Endodermal cell (in vitro differentiated cells): ENCODE results near the gene KIAA0232. TPM values are rescaled to one million over a fixed set of nuclear protein-coding genes. Genes with fewer than 3 reads are reported as not detected.

Experiments
- DNase-seq: peaks from one replicate; pipeline ENCODE4 v3.0.0-alpha.2; 2017
- H3K27ac ChIP-seq: 2 replicates; pipeline ENCODE4 v1.5.1; 2013; ENCODE audit warnings: mild to moderate bottlenecking, low read depth, low read length, moderate library complexity
- H3K27me3 ChIP-seq: 2 replicates; pipeline ENCODE4 v1.6.1; 2013; ENCODE audit warnings: mild to moderate bottlenecking, low read length, moderate library complexity; ENCODE audit not compliant: insufficient read depth, control insufficient read depth, poor library complexity, severe bottlenecking
- H3K36me3 ChIP-seq: 2 replicates; pipeline ENCODE4 v1.7.0; 2013; ENCODE audit warnings: mild to moderate bottlenecking, low read length, moderate library complexity; ENCODE audit not compliant: control insufficient read depth, insufficient read depth
- H3K4me1 ChIP-seq: one replicate; pipeline ENCODE4 v1.7.0; 2013; ENCODE audit warnings: low read length; ENCODE audit not compliant: control insufficient read depth, insufficient read depth
- H3K4me3 ChIP-seq: 2 replicates; pipeline ENCODE4 v1.5.1; 2013; ENCODE audit warnings: mild to moderate bottlenecking, low read length, moderate library complexity
- H3K9ac ChIP-seq: 2 replicates; pipeline ENCODE4 v1.6.1; 2013; ENCODE audit warnings: mild to moderate bottlenecking, low read length, moderate library complexity; ENCODE audit not compliant: poor library complexity, severe bottlenecking; ENCODE audit errors: extremely low read depth
- H3K9me3 ChIP-seq: 2 replicates; pipeline ENCODE4 v1.6.1; 2013; ENCODE audit warnings: mild to moderate bottlenecking, low read length, moderate library complexity; ENCODE audit not compliant: control insufficient read depth
- H3K27ac Mint-ChIP-seq: 2 replicates; pipeline ENCODE4 v1.8.0; 2020; ENCODE audit warnings: mixed read lengths
- H3K27me3 Mint-ChIP-seq: 2 replicates; pipeline ENCODE4 v1.8.0; 2021; ENCODE audit warnings: mild to moderate bottlenecking, mixed read lengths; ENCODE audit not compliant: insufficient read depth
- H3K36me3 Mint-ChIP-seq: 2 replicates; pipeline ENCODE4 v1.8.0; 2020; ENCODE audit warnings: low read depth, mixed read lengths
- H3K4me1 Mint-ChIP-seq: 2 replicates; pipeline ENCODE4 v1.8.0; 2020; ENCODE audit warnings: mixed read lengths
- H3K4me3 Mint-ChIP-seq: 2 replicates; pipeline ENCODE4 v1.8.0; 2020; ENCODE audit warnings: mild to moderate bottlenecking, moderate library complexity, mixed read lengths
- H3K9me3 Mint-ChIP-seq: 2 replicates; pipeline ENCODE4 v1.8.0; 2020; ENCODE audit warnings: mild to moderate bottlenecking, mixed read lengths
- WGBS, 2 experiments: methylation state at CpG; one replicate each; pipeline versions ENCODE4 v1.1.5 to v1.1.7; 2013; ENCODE audit warnings: missing lambda C conversion rate in 2 of 2, mixed read lengths in 1 of 2; ENCODE audit not compliant: insufficient coverage in 1 of 2, insufficient read length in 1 of 2; 5-methylcytosine and 5-hydroxymethylcytosine counted together
- total RNA-seq, 2 donors: library from RNA; stranded (reverse); fragmentation: NEBNext Ultra II Directional in 1 of 2; extraction: Animal tissue kit (Norgen Biotek cat#: 25700) in 1 of 2; gene quantifications; 2 replicates in 1 of 2; 3 replicates in 1 of 2; pipeline ENCODE4 v1.2.1, GENCODE V29; 2021
- TF ChIP-seq, protein P1 (sequence below): fragments of 200-600 bp; sonication (generic); conservative IDR thresholded peaks from 2 replicates; pipeline ENCODE4 v1.5.0; 2021; ENCODE audit warnings: antibody characterized with exemption, mild to moderate bottlenecking

The KIAA0232 gene
- total RNA-seq, 2 donors from 2014 or later = 32.9 to 43.5 TPM

DNA sequence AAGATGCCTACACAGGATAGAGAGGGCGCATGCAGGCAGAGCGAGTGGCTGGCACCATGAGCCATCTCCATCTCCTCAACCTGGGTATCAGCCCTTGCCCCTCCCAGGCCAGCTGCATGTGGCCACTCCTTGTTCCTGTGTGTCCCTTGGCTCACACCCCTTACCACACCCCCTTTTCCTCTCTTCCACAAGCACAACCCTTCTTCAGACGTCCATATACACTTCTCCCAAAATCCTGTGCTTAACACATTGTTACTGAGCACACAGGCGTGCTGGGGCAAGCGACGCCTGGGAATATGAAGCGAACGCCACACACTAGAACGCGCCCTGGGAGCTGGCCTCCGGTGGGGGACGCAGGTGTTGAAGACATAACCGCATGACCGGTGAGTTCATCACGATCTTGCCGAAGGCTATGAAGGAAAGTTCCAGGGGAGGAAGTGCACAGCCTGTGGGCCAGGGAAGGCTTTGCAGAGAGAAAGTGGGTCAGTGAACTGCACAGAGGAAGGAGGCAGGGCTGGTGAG is 19.1 kb upstream of the KIAA0232 start:
- Histone ChIP-seq H3K36me3 (no peaks in the 10 kb centered on the region), H3K4me3 (no peak overlapping the region), H3K9me3 (no peaks in the 10 kb centered on the region), H3K4me1 (peaks cover 7% of the 10 kb centered on the region), H3K9ac (no peak overlapping the region), H3K27me3 (no peaks in the 10 kb centered on the region), H3K27ac (no peak overlapping the region)
- H3K36me3 Mint-ChIP-seq = no peaks in the 10 kb centered on the region
- H3K9me3 Mint-ChIP-seq = no peaks in the 10 kb centered on the region
- TF ChIP-seq, protein P1, sequence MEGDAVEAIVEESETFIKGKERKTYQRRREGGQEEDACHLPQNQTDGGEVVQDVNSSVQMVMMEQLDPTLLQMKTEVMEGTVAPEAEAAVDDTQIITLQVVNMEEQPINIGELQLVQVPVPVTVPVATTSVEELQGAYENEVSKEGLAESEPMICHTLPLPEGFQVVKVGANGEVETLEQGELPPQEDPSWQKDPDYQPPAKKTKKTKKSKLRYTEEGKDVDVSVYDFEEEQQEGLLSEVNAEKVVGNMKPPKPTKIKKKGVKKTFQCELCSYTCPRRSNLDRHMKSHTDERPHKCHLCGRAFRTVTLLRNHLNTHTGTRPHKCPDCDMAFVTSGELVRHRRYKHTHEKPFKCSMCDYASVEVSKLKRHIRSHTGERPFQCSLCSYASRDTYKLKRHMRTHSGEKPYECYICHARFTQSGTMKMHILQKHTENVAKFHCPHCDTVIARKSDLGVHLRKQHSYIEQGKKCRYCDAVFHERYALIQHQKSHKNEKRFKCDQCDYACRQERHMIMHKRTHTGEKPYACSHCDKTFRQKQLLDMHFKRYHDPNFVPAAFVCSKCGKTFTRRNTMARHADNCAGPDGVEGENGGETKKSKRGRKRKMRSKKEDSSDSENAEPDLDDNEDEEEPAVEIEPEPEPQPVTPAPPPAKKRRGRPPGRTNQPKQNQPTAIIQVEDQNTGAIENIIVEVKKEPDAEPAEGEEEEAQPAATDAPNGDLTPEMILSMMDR = peak; percentile 51
- H3K27me3 Mint-ChIP-seq = peaks cover 2% of the 10 kb centered on the region
- peaks cover 8% of the 10 kb centered on the region for H3K4me1 Mint-ChIP-seq
- 90 to 91% methylated on average over 15 to 16 of the region's 16 CpGs for WGBS, 2 experiments
- no peak overlapping the region for H3K4me3 Mint-ChIP-seq
- peak; percentile 44 for DNase-seq
- no peak overlapping the region for H3K27ac Mint-ChIP-seq

GRCh38 chr4:6764976-6765620 is 17.4 kb upstream of the KIAA0232 start:
- Mint-ChIP-seq H3K4me3 (no peak overlapping the region), H3K27me3 (peaks cover 2% of the 10 kb centered on the region), H3K9me3 (no peaks in the 10 kb centered on the region), H3K27ac (no peak overlapping the region), H3K4me1 (peaks cover 3% of the 10 kb centered on the region), H3K36me3 (no peaks in the 10 kb centered on the region)
- Histone ChIP-seq H3K36me3 (no peaks in the 10 kb centered on the region), H3K9ac (no peak overlapping the region), H3K9me3 (no peaks in the 10 kb centered on the region), H3K27ac (no peak overlapping the region), H3K27me3 (no peaks in the 10 kb centered on the region), H3K4me1 (peaks cover 7% of the 10 kb centered on the region), H3K4me3 (no peak overlapping the region)
- WGBS, 2 experiments = 88 to 94% methylated on average over 8 to 11 of the region's 11 CpGs
- no peak for DNase-seq
- TF ChIP-seq, protein P1 = no peak

DNA sequence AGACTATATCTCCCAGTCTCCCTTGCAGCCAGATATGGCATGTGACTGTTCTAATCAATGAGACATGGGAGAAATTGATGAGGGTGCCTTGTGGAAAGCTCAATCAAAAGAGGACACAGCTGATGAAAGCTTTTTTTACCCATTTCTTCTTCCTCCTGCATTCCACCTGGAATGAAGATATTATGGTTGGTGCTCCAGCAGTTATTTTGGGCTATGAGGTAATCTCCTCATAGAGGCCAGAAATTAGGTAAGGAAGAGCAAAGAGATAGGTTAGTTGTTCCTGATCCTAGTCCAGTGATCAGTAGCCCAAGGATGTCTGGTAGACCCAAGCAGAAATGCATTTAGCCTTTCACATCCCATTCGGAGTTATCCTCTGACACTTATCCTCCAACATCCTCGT is 16.8 kb upstream of the KIAA0232 start:
- Mint-ChIP-seq H3K9me3 (no peaks in the 10 kb centered on the region), H3K4me1 (peaks cover 3% of the 10 kb centered on the region), H3K27me3 (peaks cover under 1% of the 10 kb centered on the region), H3K27ac (no peak overlapping the region), H3K36me3 (no peaks in the 10 kb centered on the region), H3K4me3 (no peak overlapping the region)
- H3K4me3 ChIP-seq = no peak overlapping the region
- 90 to 93% methylated on average over 2 of the region's 2 CpGs for WGBS, 2 experiments
- no peak overlapping the region for H3K27ac ChIP-seq
- TF ChIP-seq, protein P1 = no peak
- H3K9ac ChIP-seq = no peak overlapping the region
- no peaks in the 10 kb centered on the region for H3K27me3 ChIP-seq
- H3K9me3 ChIP-seq = no peaks in the 10 kb centered on the region
- peaks cover 7% of the 10 kb centered on the region for H3K4me1 ChIP-seq
- no peaks in the 10 kb centered on the region for H3K36me3 ChIP-seq
- no peak for DNase-seq
